ENCODE results near the gene PPP2R1A. TPM values are rescaled to one million over a fixed set of nuclear protein-coding genes. Genes with fewer than 3 reads are reported as not detected.

The PPP2R1A gene
- total RNA-seq, 4 donors from 2014 or later = 179 to 315 (median 227) TPM

DNA sequence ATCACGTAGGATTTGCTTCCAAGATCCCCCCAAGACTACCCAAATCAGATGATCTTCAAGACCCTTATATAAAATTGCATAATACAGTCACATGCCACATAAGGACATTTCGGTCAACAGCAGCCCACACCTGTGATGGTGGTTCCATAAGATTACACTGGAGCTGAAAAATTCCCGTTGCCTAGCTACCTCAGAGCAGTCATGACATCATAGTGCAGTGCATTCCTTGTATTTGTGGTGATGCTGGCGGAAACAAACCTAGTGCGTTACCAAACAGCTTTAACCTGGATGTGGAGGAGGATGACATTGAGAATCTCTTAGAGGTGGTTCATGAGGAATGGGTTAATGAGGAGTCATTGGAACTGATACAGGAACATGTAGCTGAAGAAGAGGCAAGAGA is 84.3 kb downstream of the PPP2R1A start:
- intact Hi-C loops (cut with DNase I; ENCODE audit: low total_unique reads) = no loop called here
- Histone ChIP-seq H3K9me3 (peaks cover 5 to 8% of the 10 kb centered on the region in 2 donors), H3K4me3 (no peak overlapping the region), H3K36me3 (peaks cover 0 to 21% (median 0%) of the 10 kb centered on the region in 4 donors), H3K27ac (no peak overlapping the region), H3K27me3 (no peaks in the 10 kb centered on the region), H3K4me1 (peaks cover 6 to 13% (median 9%) of the 10 kb centered on the region in 4 donors)
- in situ Hi-C loops (cut with MboI; ENCODE audit: low pct_ligation_motif_present in 1 of 4, low pct_unique_long_range_greater_than_20kb in 1 of 4, low sequenced_read_pairs in 3 of 4) = loop anchor here in 2 of 4 donors (25.0 kb wide), 1 partner anchor 463 kb away; the partner anchor contains the start of gene ZNF611 (in 2 of the 2)
- no peak for DNase-seq
- TF ChIP-seq, protein P1, sequence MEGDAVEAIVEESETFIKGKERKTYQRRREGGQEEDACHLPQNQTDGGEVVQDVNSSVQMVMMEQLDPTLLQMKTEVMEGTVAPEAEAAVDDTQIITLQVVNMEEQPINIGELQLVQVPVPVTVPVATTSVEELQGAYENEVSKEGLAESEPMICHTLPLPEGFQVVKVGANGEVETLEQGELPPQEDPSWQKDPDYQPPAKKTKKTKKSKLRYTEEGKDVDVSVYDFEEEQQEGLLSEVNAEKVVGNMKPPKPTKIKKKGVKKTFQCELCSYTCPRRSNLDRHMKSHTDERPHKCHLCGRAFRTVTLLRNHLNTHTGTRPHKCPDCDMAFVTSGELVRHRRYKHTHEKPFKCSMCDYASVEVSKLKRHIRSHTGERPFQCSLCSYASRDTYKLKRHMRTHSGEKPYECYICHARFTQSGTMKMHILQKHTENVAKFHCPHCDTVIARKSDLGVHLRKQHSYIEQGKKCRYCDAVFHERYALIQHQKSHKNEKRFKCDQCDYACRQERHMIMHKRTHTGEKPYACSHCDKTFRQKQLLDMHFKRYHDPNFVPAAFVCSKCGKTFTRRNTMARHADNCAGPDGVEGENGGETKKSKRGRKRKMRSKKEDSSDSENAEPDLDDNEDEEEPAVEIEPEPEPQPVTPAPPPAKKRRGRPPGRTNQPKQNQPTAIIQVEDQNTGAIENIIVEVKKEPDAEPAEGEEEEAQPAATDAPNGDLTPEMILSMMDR (IDR thresholded peaks at IDR 0.05) = no peak
- no peak for TF ChIP-seq POLR2AphosphoS5 (IDR thresholded peaks at IDR 0.05)
- TF ChIP-seq POLR2A (IDR thresholded peaks at IDR 0.05) = no peak
- no peak for TF ChIP-seq EP300 (IDR thresholded peaks at IDR 0.05; ENCODE audit: low read depth)
- WGBS, 2 donors (ENCODE audit: low coverage in 1 of 2) = 94% methylated on average over 5 of the region's 5 CpGs; no CpG with 5 or more reads in 1 of the 2 donors

DNA sequence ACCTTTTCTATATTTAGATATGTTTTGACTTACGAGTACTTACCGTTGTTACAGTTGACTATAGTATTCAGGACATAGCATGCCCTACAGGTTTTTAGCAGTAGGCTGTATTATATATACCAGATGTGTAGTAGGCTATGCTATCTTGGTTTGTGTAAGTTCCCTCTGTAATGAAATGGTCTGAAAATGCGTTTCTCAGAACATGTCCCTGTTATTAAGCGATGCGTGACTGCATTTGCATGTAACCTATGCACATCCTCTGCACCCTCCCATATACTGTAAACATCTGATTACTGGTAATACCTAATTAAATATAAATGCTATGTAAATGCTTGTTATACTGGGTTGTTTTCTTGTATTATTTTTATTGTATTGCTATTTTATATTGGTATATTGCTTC is 86.1 kb downstream of the PPP2R1A start:
- in situ Hi-C loops (cut with MboI; ENCODE audit: low pct_ligation_motif_present in 1 of 4, low pct_unique_long_range_greater_than_20kb in 1 of 4, low sequenced_read_pairs in 3 of 4) = no loop called here
- H3K27ac ChIP-seq = no peak overlapping the region
- no peak overlapping the region for H3K4me3 ChIP-seq
- peaks cover 0 to 21% (median 0%) of the 10 kb centered on the region in 4 donors for H3K36me3 ChIP-seq
- DNase-seq = no peak
- 83 to 93% methylated on average over 5 of the region's 5 CpGs for WGBS, 2 donors (ENCODE audit: low coverage in 1 of 2)
- H3K27me3 ChIP-seq = no peaks in the 10 kb centered on the region
- peaks cover 0 to 5% (median 4%) of the 10 kb centered on the region in 4 donors for H3K4me1 ChIP-seq
- intact Hi-C loops (cut with DNase I; ENCODE audit: low total_unique reads) = no loop called here
- TF ChIP-seq POLR2A (IDR thresholded peaks at IDR 0.05) (no peak), EP300 (IDR thresholded peaks at IDR 0.05; ENCODE audit: low read depth) (no peak), POLR2AphosphoS5 (IDR thresholded peaks at IDR 0.05) (no peak)
- TF ChIP-seq, protein P1 (IDR thresholded peaks at IDR 0.05) = no peak
- peaks cover 11 to 12% of the 10 kb centered on the region in 2 donors for H3K9me3 ChIP-seq

DNA sequence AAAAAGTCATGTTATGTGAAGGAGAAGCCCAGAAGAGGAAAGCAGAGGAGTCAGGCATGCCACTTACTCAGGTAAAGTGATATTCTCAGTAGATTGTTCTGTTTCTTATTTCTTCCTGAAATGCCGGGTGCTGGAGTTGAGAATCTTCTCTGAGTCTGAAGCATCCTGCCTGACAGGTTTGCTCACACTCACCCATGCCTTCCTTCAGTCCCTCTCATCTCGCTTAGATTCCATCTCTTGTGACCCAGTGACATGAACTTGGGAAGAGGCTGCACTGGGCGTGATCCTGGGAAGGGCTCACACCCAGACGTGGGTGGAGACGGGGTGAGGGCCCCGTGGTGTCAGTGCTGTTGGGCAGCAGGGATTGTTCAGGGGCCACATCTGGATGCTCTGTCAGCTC is 87.6 kb downstream of the PPP2R1A start:
- Histone ChIP-seq H3K27ac (no peak overlapping the region), H3K4me3 (no peak overlapping the region), H3K9me3 (peaks cover 11 to 12% of the 10 kb centered on the region in 2 donors), H3K27me3 (no peaks in the 10 kb centered on the region), H3K36me3 (peaks cover 0 to 26% (median under 1%) of the 10 kb centered on the region in 4 donors), H3K4me1 (no peaks in the 10 kb centered on the region)
- in situ Hi-C loops (cut with MboI; ENCODE audit: low pct_ligation_motif_present in 1 of 4, low pct_unique_long_range_greater_than_20kb in 1 of 4, low sequenced_read_pairs in 3 of 4) (no loop called here), intact Hi-C loops (cut with DNase I; ENCODE audit: low total_unique reads) (no loop called here)
- DNase-seq = no peak
- TF ChIP-seq POLR2AphosphoS5 (IDR thresholded peaks at IDR 0.05) (no peak), EP300 (IDR thresholded peaks at IDR 0.05; ENCODE audit: low read depth) (no peak), POLR2A (IDR thresholded peaks at IDR 0.05) (no peak)
- TF ChIP-seq, protein P1 (IDR thresholded peaks at IDR 0.05) = no peak
- WGBS, 2 donors (ENCODE audit: low coverage in 1 of 2) = 96% methylated on average over 6 of the region's 6 CpGs; no CpG with 5 or more reads in 1 of the 2 donors

Small RNA genes lying within 50 kb of the gene (small RNA-seq; reads per million reads assigned to genes)
- gene MIR6801 (0 to 0.14 (median 0) reads per million in 4 donors), gene RF00019 (0 reads per million in 4 donors), gene RPL37P23 (0 to 0.59 (median 0.14) reads per million in 4 donors)

Other genes starting within 250 kb of the PPP2R1A start
- 10 to 100 TPM in 3 of 4 donors, 1 to 10 TPM in 1; 7.8 to 30.3 (median 14.5) TPM for gene ZNF350, start 203.2 kb upstream of the PPP2R1A start, total RNA-seq
- 10 to 100 TPM in 3 of 4 donors, 1 to 10 TPM in 1; 3.6 to 23.9 (median 14.4) TPM for gene ZNF615, start 181.8 kb upstream of the PPP2R1A start, total RNA-seq
- 10 to 100 TPM in 1 of 4 donors, 1 to 10 TPM in 2, under 1 TPM in 1; 0.37 to 57.3 (median 4.7) TPM for gene ZNF614, start 161.7 kb upstream of the PPP2R1A start, total RNA-seq
- 10 to 100 TPM in 2 of 4 donors, 1 to 10 TPM in 2; 8.0 to 16.1 (median 10.1) TPM for gene ZNF432, start 141.2 kb upstream of the PPP2R1A start, total RNA-seq
- gene ZNF841, start 94.3 kb upstream of the PPP2R1A start, total RNA-seq = 10 to 100 TPM; 15.7 to 23.7 (median 21.1) TPM
- 1 to 10 TPM; 2.2 to 8.4 (median 7.2) TPM for gene ZNF616, start 50.1 kb upstream of the PPP2R1A start, total RNA-seq
- gene ZNF836, start 18.4 kb upstream of the PPP2R1A start, total RNA-seq = 10 to 100 TPM in 2 of 4 donors, 1 to 10 TPM in 2; 5.6 to 17.8 (median 8.7) TPM
- gene ZNF766, start 79.5 kb downstream of the PPP2R1A start, total RNA-seq = 10 to 100 TPM in 1 of 4 donors, 1 to 10 TPM in 3; 1.1 to 34.2 (median 6.8) TPM
- 10 to 100 TPM in 3 of 4 donors, 1 to 10 TPM in 1; 9.4 to 20.1 (median 10.7) TPM for gene ZNF480, start 107.1 kb downstream of the PPP2R1A start, total RNA-seq
- gene ZNF610, start 146.2 kb downstream of the PPP2R1A start, total RNA-seq = 1 to 10 TPM in 2 of 4 donors, under 1 TPM in 1, not detected in 1; 0.68 to 6.6 (median 1.6) TPM
- gene ZNF880, start 179.9 kb downstream of the PPP2R1A start, total RNA-seq = 10 to 100 TPM in 1 of 4 donors, 1 to 10 TPM in 3; 3.6 to 16.7 (median 8.8) TPM
- 10 to 100 TPM in 2 of 4 donors, 1 to 10 TPM in 1, under 1 TPM in 1; 1.00 to 15.8 (median 9.0) TPM for gene ZNF528, start 207.8 kb downstream of the PPP2R1A start, total RNA-seq
- not detected for gene ZNF534, start 239.1 kb downstream of the PPP2R1A start, total RNA-seq

Measured in transverse colon (tissue), 4 donors.